ENCODE results near the gene YARS2. TPM values are rescaled to one million over a fixed set of nuclear protein-coding genes. Genes with fewer than 3 reads are reported as not detected.

YARS2 gene
- total RNA-seq (2014; rRNA removed; shearing (Covaris generic)) (67.1 and 73.0 TPM in 2 replicates), polyA plus RNA-seq (2016; fragmentation: Nextera tagmentation; extraction: Ambion mirVana) (70.1 and 76.7 TPM in 2 replicates)
- long read RNA-seq, transcript YARS2-201 (5 exons, 2,122 nt): major isoform, 54 of 58 reads
- long read RNA-seq, partial matches to known transcripts: 2 of 58 reads
- long read RNA-seq, other reads (novel, unspliced or antisense): 2 of 58 reads

GRCh38 chr12:32755654-32756475 lies at the start of gene YARS2:
Gene YARS2 (minus strand): TSS chr12:32755897. CDS start chr12:32755874, 23 bp downstream.
- peak; percentile 92 for ATAC-seq
- Histone ChIP-seq H3K27ac (ENCODE audit: low read depth) (peak within 1 kb of the TSS; percentile 96), H2AFZ (peak within 1 kb of the TSS; percentile 91), H3K27me3 (ENCODE audit: insufficient read depth) (no peaks in the 10 kb centered on the region), H3K4me3 (peak within 1 kb of the TSS; percentile 65), H3F3A (replicated peaks; ENCODE audit: low read depth) (no peaks in the 10 kb centered on the region; the same call in 1 of the 2 replicates), H4K20me1 (replicated peaks; ENCODE audit: insufficient read depth) (0 out of 2 replicates have a peak, but pooled peaks cover 3% of the 10 kb centered on the region), H3K36me3 (ENCODE audit: insufficient read depth) (peaks cover 16% of the 10 kb centered on the region; the same call in 1 of the 2 replicates), H3K4me1 (ENCODE audit: insufficient read depth) (peaks cover 8% of the 10 kb centered on the region), H3K9me2 (ENCODE audit: insufficient read depth) (no peaks in the 10 kb centered on the region), H3K79me2 (replicated peaks; ENCODE audit: insufficient read depth) (peaks cover 24% of the 10 kb centered on the region), H3K4me2 (peak within 1 kb of the TSS; percentile 87)
- Mint-ChIP-seq H3K9me3 (no peaks in the 10 kb centered on the region), H3K27ac (peak within 1 kb of the TSS; percentile 98), H3K27me3 (ENCODE audit: insufficient read depth, low read depth, poor library complexity) (no peaks in the 10 kb centered on the region), H3K4me1 (peaks cover 13% of the 10 kb centered on the region; the same call in 2 of the 3 replicates), H3K36me3 (ENCODE audit: low read depth) (peaks cover 33% of the 10 kb centered on the region), H3K4me3 (peak within 1 kb of the TSS; percentile 91)
- TF ChIP-seq POLR2AphosphoS5 (IDR thresholded peaks at IDR 0.05; ENCODE audit: low read depth) (peak; percentile 86), EZH2 (IDR thresholded peaks at IDR 0.05; ENCODE audit: low read depth, unreplicated experiment) (no peak), ETS1 (IDR thresholded peaks at IDR 0.05) (0 out of 2 replicates have a peak, but pooled peaks have one; percentile 36), CREB1 (CRISPR knock-in tag; IDR thresholded peaks at IDR 0.05; ENCODE audit: low read depth) (peak; percentile 69), EZH2phosphoT487 (IDR thresholded peaks at IDR 0.05; ENCODE audit: unreplicated experiment) (no peak), CTCF (conservative IDR thresholded peaks at IDR 0.05; ENCODE audit: low read depth in 2 of 2) (peak; percentile 90 to 99), REST (IDR thresholded peaks at IDR 0.05; ENCODE audit: unreplicated experiment) (peak; percentile 17)
- DNase-seq (ENCODE audit: low spot score): peak; percentile 99
